EH (cell line): ENCODE results near the gene ACBD4.
A peak's percentile ranks its signal among the peaks of the same experiment; 100 is the strongest.
"Not testable (repeated sequence)": the region's sequence is repeated elsewhere in the genome, so short reads cannot be mapped to it uniquely, and the experiment has no call there.

Experiments used
- DNase-seq: peaks from one replicate; pipeline ENCODE4 v3.0.0-alpha.2; 2015; ENCODE audit warnings: low read depth

ACBD4 gene

DNA sequence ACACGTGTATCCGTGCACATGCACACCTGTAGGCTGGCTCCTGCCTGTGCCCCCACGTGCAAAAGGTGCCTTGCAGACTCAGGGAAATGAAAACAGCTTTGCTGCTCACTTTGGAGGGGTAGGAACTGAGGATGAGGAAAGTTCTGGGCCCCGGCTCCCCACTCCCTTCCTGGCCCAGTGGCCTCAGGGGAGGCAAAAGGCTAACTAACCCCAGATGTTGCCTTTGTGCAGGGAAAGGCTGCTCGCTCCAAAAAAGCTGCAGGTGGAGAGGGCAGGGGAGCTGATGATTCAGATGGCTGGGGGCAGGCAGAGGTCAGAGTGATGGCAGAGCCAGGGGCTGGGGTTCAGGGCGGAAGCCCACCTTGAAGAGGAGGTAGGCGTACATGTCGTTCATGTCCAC lies 15.5 kb upstream of the ACBD4 start:
- DNase-seq: no peak

DNA sequence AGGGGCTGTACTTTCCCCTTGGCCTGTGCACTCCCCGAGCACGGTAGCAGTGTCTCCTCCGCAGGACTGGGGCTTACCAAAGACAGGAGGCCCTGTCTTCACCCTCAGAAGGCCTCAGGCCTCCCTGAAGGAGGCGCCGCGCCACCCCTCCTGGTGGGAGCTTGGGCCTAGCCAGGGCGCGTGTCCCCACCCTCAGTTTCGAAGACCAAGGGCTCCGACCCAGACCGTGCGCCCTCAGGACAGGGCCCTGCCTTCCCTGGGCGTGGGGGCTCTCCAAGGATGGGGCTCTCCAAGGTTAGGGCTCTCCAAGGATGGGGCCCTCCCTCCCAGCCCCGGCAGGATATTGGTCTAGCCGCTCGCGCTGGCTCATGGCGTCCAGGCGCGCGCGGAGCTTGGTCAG lies 14.9 kb upstream of the ACBD4 start:
- no peak for DNase-seq

DNA sequence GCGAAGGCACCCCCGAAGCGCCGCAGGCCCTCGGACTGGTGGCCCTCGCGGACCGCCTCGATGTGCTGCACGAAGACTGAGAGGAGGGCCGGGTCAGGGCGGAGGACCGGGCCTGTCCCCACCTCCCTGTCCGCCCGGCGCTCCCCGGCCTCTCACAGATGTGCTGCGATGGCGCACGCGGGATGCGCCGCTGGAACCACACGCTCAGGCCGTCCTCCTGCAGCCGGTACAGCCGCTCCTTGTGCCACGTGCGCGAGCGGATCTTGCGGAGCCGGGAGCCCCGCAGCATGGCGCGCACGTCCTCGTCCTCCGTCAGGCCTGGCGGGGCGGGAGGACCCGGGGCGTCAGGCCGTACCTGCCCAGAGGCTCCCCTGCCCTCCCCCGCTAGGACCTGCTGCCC lies 14.4 kb upstream of the ACBD4 start:
- no peak for DNase-seq

DNA sequence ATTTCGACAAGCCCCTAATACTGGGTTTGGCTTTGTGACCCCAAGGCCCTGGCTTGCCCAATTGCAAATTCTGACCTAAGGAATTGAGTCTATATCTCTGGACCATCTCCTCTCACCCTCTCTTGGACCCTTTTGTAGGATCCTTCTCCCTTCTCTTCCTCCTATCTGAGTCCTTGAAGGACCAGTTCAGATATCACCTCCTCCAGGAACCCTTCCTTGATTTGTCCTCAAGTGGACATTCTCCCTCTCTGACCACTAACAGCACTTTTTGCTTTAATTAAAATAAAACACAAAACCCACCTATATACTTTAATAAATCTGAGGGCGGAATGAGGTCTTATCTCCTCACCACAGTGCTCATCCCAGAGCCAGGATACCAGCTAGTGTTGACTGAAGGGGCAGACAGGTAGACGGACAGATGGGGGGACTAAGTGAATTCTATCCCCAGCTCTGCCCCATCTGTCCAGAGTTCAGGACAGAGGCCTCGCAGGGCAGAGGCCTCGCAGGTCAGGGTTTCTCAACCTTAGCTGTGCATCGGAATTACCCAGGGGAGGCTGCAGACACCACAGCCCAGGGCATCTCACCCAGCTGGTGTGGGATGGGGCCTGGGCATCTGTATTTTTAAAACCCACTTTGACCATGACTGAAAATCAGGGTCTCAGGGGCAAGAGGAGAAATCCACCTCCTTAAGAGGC lies 12.3 kb upstream of the ACBD4 start:
- no peak for DNase-seq

DNA sequence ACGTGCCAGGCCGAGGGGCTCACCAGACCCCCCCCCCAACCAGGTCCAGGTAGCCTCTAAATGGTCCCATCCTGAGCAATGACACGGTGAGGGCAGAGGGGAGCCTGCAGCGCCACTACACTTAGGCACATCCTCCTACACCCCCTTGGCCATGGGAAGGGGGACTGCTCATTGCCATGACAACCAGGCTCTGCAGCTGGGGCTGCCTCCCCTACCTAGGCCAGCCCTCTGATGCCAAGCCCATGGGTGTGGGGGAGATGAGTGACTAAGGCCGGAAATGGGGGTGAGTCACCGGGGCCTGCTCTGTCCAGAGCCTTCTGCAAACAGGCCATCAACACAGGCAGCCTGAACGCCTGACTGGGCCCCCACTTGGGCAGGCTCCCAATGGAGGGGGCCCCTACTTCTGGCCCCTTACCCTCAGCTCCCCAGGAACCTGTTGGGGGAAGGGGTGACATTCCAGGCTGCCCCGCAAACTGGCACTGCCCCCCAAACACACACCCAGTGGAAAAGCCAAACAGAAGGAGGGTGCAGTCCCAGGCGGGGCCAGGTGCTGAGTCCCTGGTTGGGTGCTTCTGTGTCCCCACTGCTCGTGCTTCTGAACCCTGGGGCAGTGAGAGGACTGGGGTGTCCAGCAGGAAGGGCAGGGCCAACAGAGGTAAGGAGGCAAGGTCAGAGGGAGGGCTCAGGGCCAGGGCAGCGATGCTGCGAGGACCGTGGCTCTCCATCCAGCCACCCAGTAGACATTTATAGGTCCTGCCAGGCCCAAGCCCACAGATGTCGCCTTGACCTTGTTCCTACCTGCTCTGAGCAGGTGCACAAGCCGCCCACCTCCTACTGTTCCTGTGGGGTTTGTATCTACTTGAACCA lies 11.3 kb upstream of the ACBD4 start:
- DNase-seq: peak; percentile 91

DNA sequence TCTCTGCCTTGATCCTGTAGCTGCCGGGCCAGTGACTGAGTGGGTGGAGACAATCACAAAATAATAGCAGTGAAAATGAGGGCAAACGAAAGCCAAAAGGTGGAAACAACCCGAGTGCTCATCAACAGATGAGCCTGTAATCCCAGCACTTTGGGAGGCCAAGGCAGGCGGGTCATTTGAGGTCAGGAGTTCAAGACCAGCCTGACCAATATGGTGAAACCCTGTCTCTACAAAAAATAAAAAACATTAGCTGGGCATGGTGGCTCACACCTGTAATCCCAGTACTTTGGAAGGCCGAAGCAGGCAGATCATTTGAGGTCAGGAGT lies 10.7 kb upstream of the ACBD4 start:
- DNase-seq: not testable (repeated sequence)

DNA sequence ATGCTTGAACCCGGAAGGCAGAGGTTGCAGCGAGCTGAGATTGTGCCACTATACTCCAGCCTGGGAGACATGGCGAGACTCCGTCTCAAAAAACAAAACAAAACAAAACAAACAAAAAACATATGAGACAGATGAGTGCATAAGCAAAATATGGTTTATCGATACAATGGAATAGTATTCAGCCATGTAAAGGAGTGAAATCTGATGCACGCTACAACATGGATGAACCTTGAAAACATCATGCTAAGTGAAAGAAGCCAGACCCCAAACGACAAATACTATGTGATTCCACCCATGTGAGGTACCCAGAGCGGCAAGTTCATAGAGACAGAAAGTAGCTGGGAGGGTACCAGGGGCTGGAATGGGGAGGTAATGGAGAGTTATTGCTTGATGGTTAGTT lies 10.0 kb upstream of the ACBD4 start:
- no peak for DNase-seq

DNA sequence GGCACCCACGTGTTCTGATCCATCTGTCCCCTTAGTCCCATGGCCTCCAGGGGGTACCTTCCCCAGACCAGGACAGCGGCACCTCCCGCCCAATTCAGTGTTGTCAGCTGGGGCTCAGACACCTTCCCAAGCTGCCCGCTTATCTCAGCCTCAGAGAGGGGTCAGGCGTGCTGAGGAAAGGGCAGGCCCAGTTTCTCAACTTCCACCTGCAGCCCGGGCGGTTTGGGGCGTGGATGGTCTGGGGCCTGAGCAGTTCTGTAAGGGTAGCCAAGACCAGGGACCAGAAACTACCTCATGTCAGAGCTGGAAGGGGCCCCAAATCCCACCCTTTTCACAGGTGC lies 8.3 kb upstream of the ACBD4 start:
- DNase-seq: no peak

DNA sequence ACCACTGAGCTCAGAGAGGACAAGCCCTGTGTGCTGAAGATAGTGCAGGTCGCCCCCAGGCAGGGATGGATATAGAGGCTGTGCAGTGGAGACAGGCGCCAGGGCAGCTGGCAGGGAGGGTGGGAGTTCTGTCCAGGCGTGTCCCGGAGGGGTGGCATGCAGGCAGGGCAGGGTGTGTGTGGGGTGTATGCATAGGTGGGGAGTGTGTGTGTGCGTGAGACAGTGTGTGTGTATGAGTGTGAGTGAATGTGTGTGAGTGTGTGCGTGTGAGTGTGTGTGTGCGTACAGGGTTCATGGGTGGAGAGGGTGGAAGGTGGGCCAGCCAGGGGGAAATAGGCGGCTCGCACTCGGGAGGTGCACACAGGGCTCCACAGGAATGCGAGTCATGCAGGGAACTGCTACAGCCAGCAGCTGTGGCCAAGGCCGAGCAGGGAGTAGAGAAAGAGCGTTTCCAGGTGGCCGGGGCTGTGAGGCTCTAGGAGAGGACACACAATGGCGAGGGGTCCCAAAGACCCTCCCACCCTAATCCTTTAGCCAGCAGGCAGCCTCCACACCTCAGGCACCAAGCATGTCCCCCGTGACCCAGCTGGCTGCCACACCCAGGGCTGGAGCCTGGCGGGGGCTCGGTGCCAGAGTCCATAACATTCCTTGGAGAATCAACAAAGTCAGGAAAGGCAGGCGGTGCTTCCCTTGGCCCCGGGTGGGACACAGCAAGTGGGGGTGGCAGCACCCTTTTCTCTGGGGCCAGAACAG lies 7.8 kb upstream of the ACBD4 start:
- DNase-seq: peak; percentile 72

DNA sequence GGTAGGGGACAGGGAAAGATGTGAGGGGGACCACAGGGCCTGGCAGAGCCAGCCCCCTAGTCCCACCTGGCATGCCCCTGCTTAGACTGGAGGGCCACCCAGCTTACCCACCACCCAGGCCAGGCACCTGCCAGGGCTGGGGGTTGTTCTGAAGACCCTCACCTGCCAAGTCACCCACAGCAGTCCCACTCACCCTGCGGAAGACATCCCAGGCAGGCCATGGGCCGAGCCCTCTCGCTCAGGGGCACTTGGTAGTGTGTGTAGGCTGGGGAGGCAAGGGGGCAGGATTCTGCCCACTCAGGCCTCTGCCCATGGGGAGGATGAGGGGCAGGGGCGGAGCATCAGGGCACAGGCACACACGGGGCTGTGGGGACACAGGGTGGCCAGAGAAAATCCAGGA lies 7.2 kb upstream of the ACBD4 start:
- no peak for DNase-seq

DNA sequence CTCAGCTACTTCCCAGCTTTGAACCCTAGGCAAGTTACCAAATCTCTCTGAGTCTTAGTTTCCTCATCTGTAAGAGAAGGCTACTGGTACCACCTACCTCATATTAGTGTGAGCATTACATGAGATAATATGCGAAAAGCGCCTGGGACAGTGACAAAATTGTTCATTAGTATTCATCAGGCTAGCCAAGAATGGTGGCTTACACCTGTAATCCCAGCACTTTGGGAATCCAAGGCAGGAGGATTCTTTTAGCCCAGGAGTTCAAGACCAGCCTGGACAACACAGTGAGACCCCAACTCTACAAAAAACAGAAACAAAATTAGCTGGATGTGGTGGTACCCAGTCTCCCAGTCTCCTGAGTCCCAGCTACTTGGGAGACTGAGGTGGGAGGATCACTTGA lies 6.5 kb upstream of the ACBD4 start:
- DNase-seq: no peak

DNA sequence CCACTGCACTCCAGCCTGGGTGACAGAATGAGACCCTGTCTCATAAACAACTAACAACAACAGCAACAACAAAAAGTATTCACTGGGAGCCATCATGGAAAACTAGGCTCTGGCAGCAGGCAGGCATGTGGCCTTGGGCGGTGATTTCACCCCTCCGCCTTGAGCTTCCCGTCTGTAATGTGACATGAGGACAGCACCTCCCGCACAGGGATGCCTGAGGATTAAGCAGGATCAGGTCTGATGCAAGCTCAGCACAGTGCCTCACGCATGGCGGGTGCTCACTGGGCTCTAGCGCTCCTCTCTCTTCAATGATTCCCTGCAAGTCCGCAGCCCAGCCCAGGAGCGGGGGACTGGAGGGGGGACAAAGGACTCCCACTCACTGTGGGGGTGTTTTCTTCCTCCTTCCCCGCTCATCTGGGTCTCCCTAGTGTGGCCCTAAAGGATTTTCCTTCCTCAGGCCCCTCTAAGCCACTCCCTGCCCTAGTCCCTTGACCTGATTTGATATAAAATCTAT lies 6.0 kb upstream of the ACBD4 start:
- peak; percentile 70 for DNase-seq

DNA sequence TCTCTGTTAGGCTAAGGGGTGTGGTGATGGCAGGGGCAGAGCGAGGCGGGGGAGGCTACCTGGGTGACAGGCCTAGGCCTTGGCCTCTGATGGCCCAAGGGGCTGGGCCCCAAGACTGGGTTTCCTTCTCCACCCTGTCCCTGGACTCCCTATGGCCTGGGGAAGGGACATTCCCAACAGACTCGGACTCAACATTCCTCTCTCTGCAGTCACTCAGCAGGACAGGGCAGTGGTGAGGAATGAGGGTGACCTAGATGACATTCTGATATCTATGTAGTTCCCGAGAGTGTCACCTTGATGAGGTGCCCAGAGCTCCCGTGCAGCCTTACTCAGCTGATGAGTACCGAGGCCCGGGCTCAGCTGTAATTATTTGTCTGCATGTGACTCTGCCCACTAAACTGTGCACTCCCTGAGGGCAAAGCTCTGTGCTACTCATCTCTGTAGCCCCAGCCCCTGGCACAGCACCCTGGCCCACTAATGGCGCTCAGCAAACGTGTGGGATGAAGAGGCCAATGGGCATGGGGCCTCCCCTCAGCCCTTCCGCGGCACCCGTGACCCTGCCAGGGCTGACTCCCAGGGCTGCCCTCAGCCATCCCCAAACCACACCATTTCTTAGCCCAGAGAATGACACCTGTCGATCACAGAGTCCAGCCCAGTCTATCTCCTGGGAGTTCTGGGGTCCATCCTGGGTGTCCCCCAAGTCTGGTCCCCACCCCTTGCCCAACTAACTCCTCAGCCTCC lies 5.4 kb upstream of the ACBD4 start:
- peak; percentile 70 for DNase-seq

DNA sequence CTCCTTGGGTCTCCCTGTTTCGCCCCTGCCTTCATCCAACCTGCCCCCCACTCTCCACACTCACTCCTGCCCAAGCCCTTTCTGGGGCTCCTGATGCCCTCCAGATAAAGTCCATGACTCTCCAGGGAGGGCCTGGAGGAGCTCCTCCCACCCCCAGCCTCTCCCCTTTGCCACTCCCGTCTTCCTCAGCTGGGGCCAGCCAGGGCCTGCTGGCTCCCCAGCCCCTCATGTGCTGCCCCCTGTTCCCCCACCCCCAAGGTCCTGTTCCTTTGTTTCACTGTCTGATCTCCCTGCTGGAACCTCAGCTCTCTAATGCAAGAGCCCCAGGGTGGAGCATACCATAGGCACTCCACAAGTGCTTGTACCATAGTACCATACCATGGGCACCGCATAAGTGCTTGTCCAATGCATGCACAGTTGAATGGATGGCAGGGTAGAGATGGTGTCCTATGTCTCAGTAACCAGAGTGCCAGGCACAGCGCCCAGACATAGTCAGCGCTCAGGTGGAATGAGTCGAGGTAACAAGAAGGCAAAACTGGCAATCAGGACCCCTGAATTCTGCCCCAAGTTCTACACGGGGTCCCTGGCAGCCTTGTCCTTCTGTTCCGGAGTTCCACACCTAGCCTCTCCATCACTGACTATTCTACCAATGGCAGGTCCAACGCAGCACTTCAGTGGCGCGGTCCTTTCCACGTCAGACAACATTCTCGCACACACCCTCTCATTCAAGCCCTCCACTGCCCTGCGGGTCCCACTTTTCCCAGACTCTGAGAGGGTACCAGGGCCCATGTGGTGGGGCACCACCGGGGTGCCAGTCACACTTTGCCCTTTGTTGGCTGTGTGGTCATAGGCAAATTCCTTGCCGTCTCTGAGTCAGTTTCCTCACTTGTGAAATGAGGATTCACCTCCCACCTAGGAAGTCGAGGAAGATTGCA lies 4.5 kb upstream of the ACBD4 start:
- no peak for DNase-seq

DNA sequence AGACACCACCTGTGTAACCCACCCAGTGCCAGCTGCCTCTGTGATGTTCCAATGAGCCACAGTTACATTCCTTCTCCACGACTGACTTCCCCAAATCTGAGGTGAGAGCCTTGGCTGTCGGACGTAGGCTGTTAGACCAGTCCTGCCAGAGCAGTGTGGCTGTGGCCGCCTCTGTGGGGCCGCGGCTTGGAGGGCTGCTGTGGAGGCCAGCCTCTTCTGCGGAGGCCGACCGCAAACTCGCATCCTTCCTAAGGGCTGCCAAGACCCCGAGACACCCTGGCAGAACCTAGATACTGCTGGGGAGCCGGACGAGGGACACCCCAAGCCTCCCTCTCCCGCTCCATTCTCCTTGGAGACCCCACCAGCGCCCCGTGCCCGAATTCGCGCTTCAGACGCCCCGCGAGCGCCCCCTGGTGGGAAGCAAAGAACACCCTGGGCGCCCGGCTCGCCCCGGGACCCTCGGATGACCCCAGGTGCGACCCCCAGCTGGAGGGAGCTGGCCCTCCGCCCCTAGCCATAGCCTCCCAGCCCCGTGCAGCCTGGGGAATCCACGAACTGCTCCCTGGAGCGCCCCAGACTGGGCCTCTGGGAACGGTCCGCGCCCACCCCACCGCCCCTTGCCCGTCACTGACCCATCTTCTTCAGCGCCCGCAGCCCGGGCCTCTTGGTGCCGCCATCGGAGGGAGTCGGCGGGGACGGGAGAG lies 3.7 kb upstream of the ACBD4 start:
- peak; percentile 52 for DNase-seq

DNA sequence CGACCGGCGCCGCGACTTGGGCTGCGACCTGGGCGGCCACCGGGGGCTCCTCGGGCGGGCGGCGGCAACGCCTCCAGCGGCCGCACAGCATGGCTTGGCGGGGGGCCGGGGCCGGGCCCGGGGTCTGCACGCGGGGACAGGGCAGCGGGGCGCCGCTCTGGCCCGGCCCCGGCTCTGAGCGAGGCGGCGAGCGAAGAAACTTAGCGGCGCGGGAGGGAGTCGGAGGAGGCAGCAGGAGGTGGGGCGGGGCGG lies 3.2 kb upstream of the ACBD4 start, which contains the start of gene PLCD3:
TSS of gene PLCD3 (minus strand) at position 196 of the 252 bp plus-strand sequence. CDS start at position 91, 105 bp downstream.
- DNase-seq: no peak

DNA sequence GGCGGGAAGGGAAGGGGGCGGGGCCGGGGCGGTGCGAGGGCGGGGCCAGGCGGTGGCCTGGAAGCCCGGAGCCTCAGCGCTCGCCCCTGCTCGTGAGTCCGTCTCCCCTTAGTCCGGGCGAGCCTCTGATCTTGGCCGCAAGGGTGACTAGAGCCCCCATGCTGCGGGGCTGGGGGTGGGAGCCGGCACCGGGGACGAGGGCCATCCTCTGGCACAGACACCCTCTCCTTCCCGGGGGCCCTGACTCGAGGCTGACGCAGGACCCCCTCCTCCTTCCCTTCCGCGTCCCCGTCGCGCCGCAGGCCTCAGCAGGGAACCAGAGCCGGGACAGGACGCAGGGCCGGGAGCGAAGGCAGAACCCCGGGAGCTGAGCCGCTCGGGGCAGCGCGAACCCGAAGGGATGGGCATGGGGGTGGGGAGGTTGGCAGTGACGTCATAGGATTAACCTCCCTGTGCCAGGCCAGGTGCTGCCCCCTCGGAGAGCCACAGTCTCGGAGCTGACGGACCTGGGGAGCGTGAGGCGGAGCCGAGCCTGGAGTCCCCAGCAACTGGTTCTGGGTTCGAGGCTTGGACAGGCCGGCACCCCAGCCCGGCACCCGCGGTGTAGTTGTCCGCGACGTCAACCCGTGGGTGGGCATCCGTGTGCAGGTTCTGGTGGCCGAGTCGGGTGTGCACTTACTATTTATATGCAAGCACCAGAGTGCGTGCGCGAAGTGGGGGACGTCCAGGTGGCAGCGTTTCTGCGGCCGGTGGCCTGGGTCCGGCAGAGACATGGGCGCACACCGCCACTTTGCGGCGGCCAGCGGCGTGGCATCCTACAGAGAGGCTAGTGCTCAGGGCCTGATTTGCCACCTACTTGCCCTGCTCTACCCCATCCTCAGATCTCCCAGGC lies 2.7 kb upstream of the ACBD4 start:
- DNase-seq: peak; percentile 84

DNA sequence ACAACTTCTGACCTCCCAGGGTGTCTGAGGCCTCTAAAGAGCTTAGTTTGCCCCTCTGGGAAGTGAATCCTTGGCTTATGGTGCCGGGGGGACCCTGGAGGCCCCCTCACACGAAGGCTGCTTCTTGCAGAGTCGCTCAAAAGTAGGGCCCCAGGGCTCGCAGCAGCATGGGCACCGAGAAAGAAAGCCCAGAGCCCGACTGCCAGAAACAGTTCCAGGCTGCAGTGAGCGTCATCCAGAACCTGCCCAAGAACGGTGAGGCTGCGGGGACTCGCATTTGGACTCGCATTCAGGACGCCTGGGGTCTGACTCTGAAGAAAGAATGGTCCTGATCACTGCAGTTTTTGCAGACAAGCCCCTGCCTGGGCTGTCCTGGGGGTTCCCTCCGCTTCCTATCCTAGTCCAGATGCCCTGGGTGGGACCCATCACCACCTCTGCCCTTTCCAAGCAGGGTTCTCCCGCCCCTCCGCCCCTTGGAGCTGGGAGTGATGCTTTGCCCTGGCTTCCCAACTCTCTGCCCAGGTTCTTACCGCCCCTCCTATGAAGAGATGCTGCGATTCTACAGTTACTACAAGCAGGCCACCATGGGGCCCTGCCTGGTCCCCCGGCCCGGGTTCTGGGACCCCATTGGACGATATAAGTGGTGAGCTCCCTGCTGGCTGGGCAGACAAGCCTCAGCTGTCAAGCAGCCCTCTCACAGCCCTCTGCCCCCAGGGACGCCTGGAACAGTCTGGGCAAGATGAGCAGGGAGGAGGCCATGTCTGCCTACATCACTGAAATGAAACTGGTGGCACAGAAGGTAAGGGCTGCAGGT lies 698 bp downstream of the ACBD4 start:
- no peak for DNase-seq
